K562 (cell line): ENCODE data around the gene BPNT1. TPM values are rescaled to one million over a fixed set of nuclear protein-coding genes. Genes with fewer than 3 reads are reported as not detected.

ENCODE experiments used
- ATF7 ChIP-seq: fragments of 450-650 bp; IDR thresholded peaks from 2 replicates; pipeline ENCODE4 v1.7.1; 2014; ENCODE audit warnings: mild to moderate bottlenecking, moderate library complexity
- CTBP1 ChIP-seq: fragments of 450-650 bp; IDR thresholded peaks from 2 replicates; pipeline ENCODE4 v1.6.1; 2016; ENCODE audit warnings: borderline replicate concordance
- EP300 ChIP-seq: IDR thresholded peaks from 2 replicates; pipeline ENCODE4 v1.6.1; 2012; ENCODE audit warnings: low read length, improper control_type of control experiment
- FOXJ2 ChIP-seq: fragments of 200-800 bp; sonication (Bioruptor generic); IDR thresholded peaks from 2 replicates; pipeline ENCODE4 v1.6.1; 2016; ENCODE audit warnings: missing genetic modification characterization, missing compliant biosample characterization
- HDAC3 ChIP-seq: fragments of 450-650 bp; IDR thresholded peaks from 2 replicates; pipeline ENCODE4 v1.6.1; 2018; ENCODE audit warnings: borderline replicate concordance, mild to moderate bottlenecking, moderate library complexity; ENCODE audit not compliant: partially characterized antibody
- KAT7 ChIP-seq: sonication (generic); formaldehyde crosslinking; IDR thresholded peaks from 2 replicates; pipeline ENCODE4 v1.8.0; 2022; ENCODE audit warnings: missing genetic modification reagents, mild to moderate bottlenecking, borderline replicate concordance
- LARP7 ChIP-seq: fragments of 450-650 bp; IDR thresholded peaks from 2 replicates; pipeline ENCODE4 v1.6.1; 2016
- MTA2 ChIP-seq: fragments of 450-650 bp; IDR thresholded peaks from 2 replicates; pipeline ENCODE4 v1.6.1; 2016; ENCODE audit warnings: low read depth
- PHTF2 ChIP-seq: fragments of 250-450 bp; sonication (Bioruptor Pico); IDR thresholded peaks from 2 replicates; pipeline ENCODE4 v1.5.0; 2021; ENCODE audit warnings: mild to moderate bottlenecking
- RFX5 ChIP-seq: IDR thresholded peaks from 2 replicates; pipeline ENCODE4 v1.6.1; 2011; ENCODE audit warnings: low read depth, mild to moderate bottlenecking, improper control_type of control experiment, low read length
- RFX7 ChIP-seq: fragments of 250-450 bp; sonication (Bioruptor Pico); IDR thresholded peaks from 2 replicates; pipeline ENCODE4 v1.5.1; 2021; ENCODE audit warnings: mild to moderate bottlenecking
- SMAD4 ChIP-seq: fragments of 250-450 bp; sonication (Bioruptor Pico); conservative IDR thresholded peaks from 2 replicates; pipeline ENCODE4 v1.8.0; 2021; ENCODE audit warnings: inconsistent platforms, mild to moderate bottlenecking, moderate library complexity
- ZNF174 ChIP-seq: fragments of 250-450 bp; sonication (Bioruptor Pico); IDR thresholded peaks from 2 replicates; pipeline ENCODE4 v1.4.0; 2020; ENCODE audit warnings: mild to moderate bottlenecking
- ZNF253 ChIP-seq: fragments of 250-450 bp; sonication (Bioruptor Pico); conservative IDR thresholded peaks from 2 replicates; pipeline ENCODE4 v1.6.1; 2021; ENCODE audit warnings: mild to moderate bottlenecking
- polyA plus RNA-seq, 8 experiments: library from polyadenylated mRNA; depleted of rRNA in 4 of 8; stranded (reverse) in 5 of 8; unstranded in 3 of 8; fragments of >200 nt; fragmentation: Nextera tagmentation in 2 of 8; fragmentation: Illumina TruSeq in 1 of 8; extraction: Ambion mirVana in 2 of 8; extraction: Trizol in 1 of 8; gene quantifications; 2 replicates each; pipeline versions ENCODE4 v1.2.1 to v1.2.3, GENCODE V29; 2011 to 2014; ENCODE audit warnings: inconsistent platforms in 1 of 8, missing spikeins in 1 of 8
- total RNA-seq, 7 experiments: library from RNA; depleted of rRNA in 6 of 7; stranded (reverse); fragments of >200 nt in 6 of 7; fragmentation: Illumina TruSeq in 2 of 7; extraction: Trizol in 2 of 7; gene quantifications; 2 replicates each; pipeline versions ENCODE4 v1.2.1 to v1.2.3, GENCODE V29; 2011 to 2021; ENCODE audit warnings: low replicate concordance in 1 of 7
- TF ChIP-seq, protein P1 (sequence below): IDR thresholded peaks from 2 replicates; pipeline ENCODE4 v1.6.1; 2011; ENCODE audit not compliant: insufficient read length; ENCODE audit errors: extremely low read depth
- TF ChIP-seq, protein P2 (sequence below): fragments of 250-450 bp; sonication (Bioruptor Pico); IDR thresholded peaks from 2 replicates; pipeline ENCODE4 v1.5.0; 2021; ENCODE audit warnings: mild to moderate bottlenecking, moderate library complexity
- TF ChIP-seq, protein P3 (sequence below): IDR thresholded peaks from 2 replicates; pipeline ENCODE4 v1.6.1; 2011; ENCODE audit warnings: borderline replicate concordance, low read depth, mild to moderate bottlenecking, moderate library complexity, low read length; ENCODE audit not compliant: insufficient read depth, poor library complexity, severe bottlenecking
- TF ChIP-seq, protein P4 (sequence below): IDR thresholded peaks from 2 replicates; pipeline ENCODE4 v1.6.1; 2014; ENCODE audit warnings: antibody characterized with exemption
- TF ChIP-seq, protein P5 (sequence below): IDR thresholded peaks from 3 replicates; pipeline ENCODE4 v1.6.1; 2011; ENCODE audit warnings: borderline replicate concordance, mild to moderate bottlenecking, moderate library complexity; ENCODE audit not compliant: insufficient read length; ENCODE audit errors: extremely low read depth

BPNT1 gene
- total and polyA plus RNA-seq, 9 of the 15 experiments (the other 6 are each of a cell fraction or from before 2014, with no cell fraction given): 30.2 to 73.8 (median 40.5) TPM

DNA sequence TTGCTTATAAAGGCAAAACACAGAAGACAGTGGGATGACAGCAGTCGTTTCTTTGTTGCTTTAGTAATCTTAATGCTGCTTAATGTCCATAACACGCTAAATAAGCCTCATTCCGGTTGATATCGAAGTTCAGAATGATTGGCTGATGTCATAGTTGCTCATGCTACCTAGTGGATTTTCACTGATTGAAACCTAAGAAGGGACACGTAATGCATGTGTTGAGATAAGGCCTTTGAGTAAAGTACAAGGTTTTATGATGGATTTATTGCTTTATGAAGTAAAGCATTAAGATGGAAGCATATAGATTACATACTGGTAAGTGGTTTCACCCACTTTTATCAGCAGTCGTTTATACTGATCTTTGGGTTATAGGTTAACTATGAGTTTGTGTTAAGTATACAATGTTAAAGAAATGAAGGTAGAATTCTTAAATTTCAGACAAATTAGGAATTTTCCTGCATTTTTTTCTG is 29.5 kb upstream of the BPNT1 start (continued):
- TF ChIP-seq, protein P1, sequence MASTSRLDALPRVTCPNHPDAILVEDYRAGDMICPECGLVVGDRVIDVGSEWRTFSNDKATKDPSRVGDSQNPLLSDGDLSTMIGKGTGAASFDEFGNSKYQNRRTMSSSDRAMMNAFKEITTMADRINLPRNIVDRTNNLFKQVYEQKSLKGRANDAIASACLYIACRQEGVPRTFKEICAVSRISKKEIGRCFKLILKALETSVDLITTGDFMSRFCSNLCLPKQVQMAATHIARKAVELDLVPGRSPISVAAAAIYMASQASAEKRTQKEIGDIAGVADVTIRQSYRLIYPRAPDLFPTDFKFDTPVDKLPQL: no peak
- TF ChIP-seq, protein P2, sequence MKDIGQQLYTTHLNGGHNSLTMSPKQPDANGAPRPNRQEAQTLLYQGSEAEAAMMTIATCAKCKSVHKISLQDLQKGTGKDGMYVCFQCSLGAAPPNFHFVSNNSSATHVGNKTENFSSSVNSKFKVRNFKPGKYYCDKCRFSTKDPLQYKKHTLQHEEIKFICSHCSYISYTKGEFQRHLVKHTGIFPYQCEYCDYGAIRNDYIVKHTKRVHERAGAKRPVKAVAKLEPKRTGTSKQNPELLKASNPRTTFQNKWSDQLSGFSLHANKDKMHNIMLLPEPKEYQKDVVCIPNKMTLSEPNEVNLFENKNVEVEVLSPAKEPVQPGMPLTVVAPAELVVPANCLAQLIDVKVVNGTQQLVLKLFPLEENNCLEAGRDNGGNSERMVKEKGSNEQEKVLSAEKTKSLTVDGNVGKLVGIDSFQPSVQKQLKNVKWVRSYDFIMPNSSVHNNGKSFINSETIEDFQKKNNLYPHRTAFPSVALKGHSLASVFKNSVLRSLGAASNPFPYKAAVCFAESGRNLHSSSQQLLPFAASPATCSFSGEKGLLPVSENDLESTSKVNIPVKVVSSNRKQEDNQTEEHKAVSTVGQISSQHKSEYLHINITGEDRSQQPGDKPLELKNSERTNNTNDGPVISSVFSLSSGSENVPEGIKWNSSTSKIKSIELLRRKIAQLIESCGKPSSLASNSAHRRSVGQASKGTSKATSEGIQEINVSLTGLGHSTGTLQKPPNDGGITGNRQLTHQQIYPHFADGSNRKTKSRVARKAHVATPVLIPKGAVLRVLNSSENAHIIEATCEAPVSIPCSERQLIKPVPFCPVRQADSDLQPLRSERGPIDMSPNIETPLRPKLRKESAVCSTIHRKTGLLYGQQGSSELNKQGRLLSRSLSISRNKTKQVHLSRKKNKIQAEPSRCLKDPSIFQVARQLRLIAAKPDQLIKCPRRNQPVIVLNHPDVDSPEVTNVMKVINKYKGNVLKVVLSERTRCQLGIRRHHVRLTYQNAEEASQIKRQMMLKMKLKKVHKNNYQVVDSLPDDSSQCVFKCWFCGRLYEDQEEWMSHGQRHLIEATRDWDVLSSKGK (CRISPR knock-in tag): no peak
- peak; percentile 66 for TF ChIP-seq CTBP1
- TF ChIP-seq PHTF2 (CRISPR knock-in tag): no peak
- TF ChIP-seq MTA2: peak; percentile 76
- no peak for TF ChIP-seq ZNF174 (CRISPR knock-in tag)
- TF ChIP-seq, protein P3, sequence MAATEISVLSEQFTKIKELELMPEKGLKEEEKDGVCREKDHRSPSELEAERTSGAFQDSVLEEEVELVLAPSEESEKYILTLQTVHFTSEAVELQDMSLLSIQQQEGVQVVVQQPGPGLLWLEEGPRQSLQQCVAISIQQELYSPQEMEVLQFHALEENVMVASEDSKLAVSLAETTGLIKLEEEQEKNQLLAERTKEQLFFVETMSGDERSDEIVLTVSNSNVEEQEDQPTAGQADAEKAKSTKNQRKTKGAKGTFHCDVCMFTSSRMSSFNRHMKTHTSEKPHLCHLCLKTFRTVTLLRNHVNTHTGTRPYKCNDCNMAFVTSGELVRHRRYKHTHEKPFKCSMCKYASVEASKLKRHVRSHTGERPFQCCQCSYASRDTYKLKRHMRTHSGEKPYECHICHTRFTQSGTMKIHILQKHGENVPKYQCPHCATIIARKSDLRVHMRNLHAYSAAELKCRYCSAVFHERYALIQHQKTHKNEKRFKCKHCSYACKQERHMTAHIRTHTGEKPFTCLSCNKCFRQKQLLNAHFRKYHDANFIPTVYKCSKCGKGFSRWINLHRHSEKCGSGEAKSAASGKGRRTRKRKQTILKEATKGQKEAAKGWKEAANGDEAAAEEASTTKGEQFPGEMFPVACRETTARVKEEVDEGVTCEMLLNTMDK: no peak
- TF ChIP-seq, protein P4, sequence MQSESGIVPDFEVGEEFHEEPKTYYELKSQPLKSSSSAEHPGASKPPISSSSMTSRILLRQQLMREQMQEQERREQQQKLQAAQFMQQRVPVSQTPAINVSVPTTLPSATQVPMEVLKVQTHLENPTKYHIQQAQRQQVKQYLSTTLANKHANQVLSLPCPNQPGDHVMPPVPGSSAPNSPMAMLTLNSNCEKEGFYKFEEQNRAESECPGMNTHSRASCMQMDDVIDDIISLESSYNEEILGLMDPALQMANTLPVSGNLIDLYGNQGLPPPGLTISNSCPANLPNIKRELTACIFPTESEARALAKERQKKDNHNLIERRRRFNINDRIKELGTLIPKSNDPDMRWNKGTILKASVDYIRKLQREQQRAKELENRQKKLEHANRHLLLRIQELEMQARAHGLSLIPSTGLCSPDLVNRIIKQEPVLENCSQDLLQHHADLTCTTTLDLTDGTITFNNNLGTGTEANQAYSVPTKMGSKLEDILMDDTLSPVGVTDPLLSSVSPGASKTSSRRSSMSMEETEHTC: no peak
- TF ChIP-seq FOXJ2 (tag): no peak
- TF ChIP-seq ZNF253 (CRISPR knock-in tag): no peak
- peak; percentile 91 for TF ChIP-seq HDAC3
- no peak for TF ChIP-seq KAT7 (CRISPR knock-in tag)
- peak; percentile 39; the same call in 1 of the 2 replicates for TF ChIP-seq SMAD4 (CRISPR knock-in tag)
- TF ChIP-seq, protein P5, sequence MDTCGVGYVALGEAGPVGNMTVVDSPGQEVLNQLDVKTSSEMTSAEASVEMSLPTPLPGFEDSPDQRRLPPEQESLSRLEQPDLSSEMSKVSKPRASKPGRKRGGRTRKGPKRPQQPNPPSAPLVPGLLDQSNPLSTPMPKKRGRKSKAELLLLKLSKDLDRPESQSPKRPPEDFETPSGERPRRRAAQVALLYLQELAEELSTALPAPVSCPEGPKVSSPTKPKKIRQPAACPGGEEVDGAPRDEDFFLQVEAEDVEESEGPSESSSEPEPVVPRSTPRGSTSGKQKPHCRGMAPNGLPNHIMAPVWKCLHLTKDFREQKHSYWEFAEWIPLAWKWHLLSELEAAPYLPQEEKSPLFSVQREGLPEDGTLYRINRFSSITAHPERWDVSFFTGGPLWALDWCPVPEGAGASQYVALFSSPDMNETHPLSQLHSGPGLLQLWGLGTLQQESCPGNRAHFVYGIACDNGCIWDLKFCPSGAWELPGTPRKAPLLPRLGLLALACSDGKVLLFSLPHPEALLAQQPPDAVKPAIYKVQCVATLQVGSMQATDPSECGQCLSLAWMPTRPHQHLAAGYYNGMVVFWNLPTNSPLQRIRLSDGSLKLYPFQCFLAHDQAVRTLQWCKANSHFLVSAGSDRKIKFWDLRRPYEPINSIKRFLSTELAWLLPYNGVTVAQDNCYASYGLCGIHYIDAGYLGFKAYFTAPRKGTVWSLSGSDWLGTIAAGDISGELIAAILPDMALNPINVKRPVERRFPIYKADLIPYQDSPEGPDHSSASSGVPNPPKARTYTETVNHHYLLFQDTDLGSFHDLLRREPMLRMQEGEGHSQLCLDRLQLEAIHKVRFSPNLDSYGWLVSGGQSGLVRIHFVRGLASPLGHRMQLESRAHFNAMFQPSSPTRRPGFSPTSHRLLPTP: no peak
- TF ChIP-seq RFX7 (CRISPR knock-in tag): no peak
- no peak for TF ChIP-seq LARP7
- TF ChIP-seq RFX5: no peak
- TF ChIP-seq EP300: peak; percentile 87
- TF ChIP-seq ATF7: peak; percentile 98
